Liver (tissue), 9 donors: ENCODE results near the gene GALNTL6. TPM values are rescaled to one million over a fixed set of nuclear protein-coding genes. Genes with fewer than 3 reads are reported as not detected.

Experiments
- DNase-seq: peaks from one replicate; pipeline ENCODE4 v3.0.0-alpha.2; 2017; ENCODE audit warnings: low spot score
- H3K27ac ChIP-seq, 2 donors: one replicate each; pipeline ENCODE4 v1.7.0; 2013; ENCODE audit warnings: inconsistent platforms in 2 of 2, low read length in 2 of 2, control low read depth in 1 of 2, low read depth in 1 of 2, mild to moderate bottlenecking in 1 of 2
- H3K27me3 ChIP-seq, 4 donors: one replicate each; pipeline versions ENCODE4 v1.6.1 to v1.7.0; 2013; ENCODE audit warnings: low read length in 3 of 4, inconsistent platforms in 1 of 4, mild to moderate bottlenecking in 1 of 4, moderate library complexity in 1 of 4; ENCODE audit not compliant: control insufficient read depth in 4 of 4, insufficient read depth in 4 of 4
- H3K36me3 ChIP-seq, 4 donors: one replicate each; pipeline versions ENCODE4 v1.6.1 to v1.7.0; 2013; ENCODE audit warnings: low read length in 3 of 4, mild to moderate bottlenecking in 3 of 4, low read depth in 1 of 4, moderate library complexity in 1 of 4; ENCODE audit not compliant: control insufficient read depth in 4 of 4, insufficient read depth in 3 of 4
- H3K4me1 ChIP-seq, 4 donors: one replicate each; pipeline versions ENCODE4 v1.6.1 to v1.7.0; 2013; ENCODE audit warnings: low read length in 3 of 4, mild to moderate bottlenecking in 3 of 4, moderate library complexity in 1 of 4; ENCODE audit not compliant: control insufficient read depth in 4 of 4, insufficient read depth in 4 of 4
- H3K4me3 ChIP-seq, 3 donors: one replicate each; pipeline versions ENCODE4 v1.6.1 to v1.7.0; 2013; ENCODE audit warnings: low read length in 3 of 3, control low read depth in 1 of 3, low read depth in 1 of 3, mild to moderate bottlenecking in 1 of 3
- H3K9ac ChIP-seq, 2 donors: one replicate each; pipeline ENCODE4 v1.7.0; 2013; ENCODE audit warnings: low read length in 2 of 2, mild to moderate bottlenecking in 2 of 2, moderate library complexity in 2 of 2, control low read depth in 1 of 2, low read depth in 1 of 2
- H3K9me3 ChIP-seq, 4 donors: one replicate each; pipeline versions ENCODE4 v1.6.1 to v1.7.0; 2013; ENCODE audit warnings: low read length in 3 of 4; ENCODE audit not compliant: control insufficient read depth in 4 of 4
- FOXA2 ChIP-seq: IDR thresholded peaks from 2 replicates; pipeline ENCODE4 v1.6.1; 2016; ENCODE audit warnings: antibody characterized with exemption
- GABPA ChIP-seq, 2 donors: IDR thresholded peaks in 1 of 2; conservative IDR thresholded peaks in 1 of 2; 2 replicates each; pipeline ENCODE4 v1.6.1; 2016; ENCODE audit warnings: antibody characterized with exemption in 2 of 2, mild to moderate bottlenecking in 1 of 2, moderate library complexity in 1 of 2
- HNF4A ChIP-seq, 2 donors: conservative IDR thresholded peaks; 2 replicates each; pipeline ENCODE4 v1.6.1; 2016; ENCODE audit warnings: antibody characterized with exemption in 2 of 2, mild to moderate bottlenecking in 2 of 2
- JUND ChIP-seq, 2 donors: IDR thresholded peaks; 2 replicates each; pipeline ENCODE4 v1.6.1; 2016; ENCODE audit warnings: antibody characterized with exemption in 2 of 2
- NR2F2 ChIP-seq: IDR thresholded peaks from 2 replicates; pipeline ENCODE4 v1.6.1; 2016; ENCODE audit warnings: antibody characterized with exemption
- REST ChIP-seq: IDR thresholded peaks from 2 replicates; pipeline ENCODE4 v1.6.1; 2016; ENCODE audit warnings: antibody characterized with exemption, mild to moderate bottlenecking
- RXRA ChIP-seq, 2 donors: IDR thresholded peaks; 2 replicates each; pipeline ENCODE4 v1.6.1; 2017 to 2018; ENCODE audit warnings: antibody characterized with exemption in 2 of 2, mild to moderate bottlenecking in 1 of 2
- SP1 ChIP-seq: IDR thresholded peaks from 2 replicates; pipeline ENCODE4 v1.6.1; 2018; ENCODE audit warnings: antibody characterized with exemption, mild to moderate bottlenecking
- TAF1 ChIP-seq: conservative IDR thresholded peaks from 2 replicates; pipeline ENCODE4 v1.6.1; 2016; ENCODE audit warnings: antibody characterized with exemption, mild to moderate bottlenecking
- YY1 ChIP-seq: IDR thresholded peaks from 2 replicates; pipeline ENCODE4 v1.6.1; 2016; ENCODE audit warnings: antibody characterized with exemption, mild to moderate bottlenecking
- ZBTB33 ChIP-seq: IDR thresholded peaks from 2 replicates; pipeline ENCODE4 v1.6.1; 2016; ENCODE audit warnings: antibody characterized with exemption
- WGBS: extraction: QIAGEN DNeasy Blood & Tissue Kit; methylation state at CpG from one replicate; pipeline ENCODE4 v1.1.7; 2013; 5-methylcytosine and 5-hydroxymethylcytosine counted together
- polyA plus RNA-seq, 2 donors: library from polyadenylated mRNA; stranded (reverse) in 1 of 2; unstranded in 1 of 2; fragments of 200-250 nt in 1 of 2; fragments of >200 nt in 1 of 2; fragmentation: Nextera tagmentation in 1 of 2; extraction: Ambion mirVana in 1 of 2; gene quantifications; one replicate each; pipeline versions ENCODE4 v1.2.1 to v1.2.3, GENCODE V29; 2013 to 2015
- total RNA-seq, 2 donors: library from RNA; depleted of rRNA; stranded (reverse); fragments of >200 nt; gene quantifications; one replicate each; pipeline ENCODE4 v1.2.3, GENCODE V29; 2014
- TF ChIP-seq, protein P1 (sequence below): IDR thresholded peaks from 2 replicates; pipeline ENCODE4 v1.6.1; 2016; ENCODE audit warnings: antibody characterized with exemption
- donor health status: healthy.
- donor health status: healthy.
- donor health status: healthy.
- donor health status: healthy.
- donor health status: healthy.

Gene GALNTL6
- total and polyA plus RNA-seq, 4 donors: 0.06 to 0.08 TPM; not detected in 2

- TF ChIP-seq REST (no peak), GABPA (IDR thresholded peaks at IDR 0.05 in 1 of 2, conservative IDR thresholded peaks at IDR 0.05 in 1 of 2) (no peak)
Measured at GRCh38 chr4:172485007-172485406, 671.8 kb downstream of the GALNTL6 start (continued).

- H3K9me3 ChIP-seq: peaks cover 0 to 3% (median 1%) of the 10 kb centered on the region in 4 donors
- no peaks in the 10 kb centered on the region for H3K4me1 ChIP-seq
- no peak overlapping the region for H3K4me3 ChIP-seq
- H3K36me3 ChIP-seq: no peaks in the 10 kb centered on the region
- DNase-seq: no peak
- no peak overlapping the region for H3K9ac ChIP-seq
- H3K27me3 ChIP-seq: no peaks in the 10 kb centered on the region
- 67% methylated on average over 2 of the region's 2 CpGs for WGBS
- no peak for TF ChIP-seq NR2F2
- no peak for TF ChIP-seq TAF1
- no peak for TF ChIP-seq ZBTB33
- TF ChIP-seq HNF4A (conservative IDR thresholded peaks at IDR 0.05): no peak
- no peak for TF ChIP-seq YY1
- TF ChIP-seq REST: no peak
- TF ChIP-seq, protein P1, sequence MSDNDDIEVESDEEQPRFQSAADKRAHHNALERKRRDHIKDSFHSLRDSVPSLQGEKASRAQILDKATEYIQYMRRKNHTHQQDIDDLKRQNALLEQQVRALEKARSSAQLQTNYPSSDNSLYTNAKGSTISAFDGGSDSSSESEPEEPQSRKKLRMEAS: no peak
- no peak for TF ChIP-seq RXRA (IDR thresholded peaks at IDR 0.05)
- no peak for TF ChIP-seq GABPA (IDR thresholded peaks at IDR 0.05 in 1 of 2, conservative IDR thresholded peaks at IDR 0.05 in 1 of 2)
- no peak for TF ChIP-seq FOXA2
- TF ChIP-seq SP1: no peak
- no peak for TF ChIP-seq JUND (IDR thresholded peaks at IDR 0.05)
- no peak overlapping the region for H3K27ac ChIP-seq
Measured at GRCh38 chr4:172486531-172486930, 673.3 kb downstream of the GALNTL6 start.
